Central memory CD8-positive, alpha-beta T cell (primary cell): ENCODE results near the gene PGD.
"Not testable (repeated sequence)": the region's sequence is repeated elsewhere in the genome, so short reads cannot be mapped to it uniquely, and the experiment has no call there.

Experiments used
- ATAC-seq: fragments of 150-1000 bp; cut with Tn5 transposase; replicated peaks from 2 replicates; pipeline ENCODE4 v1.10.0; 2022; ENCODE audit warnings: mild to moderate bottlenecking, moderate FRiP score, moderate number of reproducible peaks; ENCODE audit not compliant: poor library complexity, severe bottlenecking; ENCODE audit errors: extremely low read depth
- DNase-seq, 2 donors: peaks; one replicate each; pipeline ENCODE4 v3.0.0; 2021; ENCODE audit warnings: low spot score in 2 of 2
- H3K27ac Mint-ChIP-seq: one replicate; pipeline ENCODE4 v1.8.0; 2022; ENCODE audit warnings: low read depth, mild to moderate bottlenecking, moderate library complexity, mixed read lengths
- H3K27me3 Mint-ChIP-seq: one replicate; pipeline ENCODE4 v1.8.0; 2022; ENCODE audit warnings: mixed read lengths
- H3K36me3 Mint-ChIP-seq: one replicate; pipeline ENCODE4 v1.8.0; 2022; ENCODE audit warnings: mild to moderate bottlenecking, moderate library complexity, mixed read lengths; ENCODE audit not compliant: insufficient read depth
- H3K4me1 Mint-ChIP-seq: one replicate; pipeline ENCODE4 v1.8.0; 2022; ENCODE audit warnings: mixed read lengths
- H3K4me3 Mint-ChIP-seq: one replicate; pipeline ENCODE4 v1.8.0; 2022; ENCODE audit warnings: mild to moderate bottlenecking, moderate library complexity, mixed read lengths
- H3K9me3 Mint-ChIP-seq: one replicate; pipeline ENCODE4 v1.8.0; 2022; ENCODE audit warnings: mixed read lengths

The PGD gene

GRCh38 chr1:10449751-10450150 lies 50.9 kb downstream of the PGD start, which contains the start of gene CORT:
CORT (plus strand) TSS chr1:10450031; CDS start chr1:10450224, 193 bp downstream.
- H3K27ac Mint-ChIP-seq: no peak within 1 kb of the TSS
- H3K9me3 Mint-ChIP-seq: no peaks in the 10 kb centered on the region
- H3K36me3 Mint-ChIP-seq: no peaks in the 10 kb centered on the region
- H3K4me1 Mint-ChIP-seq: no peaks in the 10 kb centered on the region
- H3K4me3 Mint-ChIP-seq: no peak within 1 kb of the TSS
- DNase-seq (no peak), ATAC-seq (no peak)
- no peaks in the 10 kb centered on the region for H3K27me3 Mint-ChIP-seq

- Mint-ChIP-seq H3K36me3 (no peaks in the 10 kb centered on the region), H3K4me3 (no peak overlapping the region), H3K9me3 (no peaks in the 10 kb centered on the region), H3K4me1 (no peaks in the 10 kb centered on the region), H3K27ac (no peak overlapping the region), H3K27me3 (no peaks in the 10 kb centered on the region)
- ATAC-seq (no peak), DNase-seq (no peak)
Observed at GRCh38 chr1:10450156-10450814, 51.4 kb downstream of the PGD start.

- H3K9me3 Mint-ChIP-seq: no peaks in the 10 kb centered on the region
- H3K4me1 Mint-ChIP-seq: no peaks in the 10 kb centered on the region
- no peak for DNase-seq
- no peaks in the 10 kb centered on the region for H3K27me3 Mint-ChIP-seq
- no peak overlapping the region for H3K4me3 Mint-ChIP-seq
- no peak overlapping the region for H3K27ac Mint-ChIP-seq
- no peaks in the 10 kb centered on the region for H3K36me3 Mint-ChIP-seq
- ATAC-seq: no peak
Observed at GRCh38 chr1:10450836-10451235, 52.0 kb downstream of the PGD start.

GRCh38 chr1:10451287-10451686 lies 52.4 kb downstream of the PGD start:
- ATAC-seq: no peak
- H3K27me3 Mint-ChIP-seq: no peaks in the 10 kb centered on the region
- H3K4me3 Mint-ChIP-seq: no peak overlapping the region
- DNase-seq: no peak
- no peak overlapping the region for H3K27ac Mint-ChIP-seq
- H3K4me1 Mint-ChIP-seq: no peaks in the 10 kb centered on the region
- no peaks in the 10 kb centered on the region for H3K36me3 Mint-ChIP-seq
- H3K9me3 Mint-ChIP-seq: no peaks in the 10 kb centered on the region

- H3K4me1 Mint-ChIP-seq: no peaks in the 10 kb centered on the region
- H3K36me3 Mint-ChIP-seq: peaks cover 8% of the 10 kb centered on the region
- H3K9me3 Mint-ChIP-seq: no peaks in the 10 kb centered on the region
- ATAC-seq (no peak), DNase-seq (no peak)
- no peak overlapping the region for H3K27ac Mint-ChIP-seq
- H3K4me3 Mint-ChIP-seq: no peak overlapping the region
- no peaks in the 10 kb centered on the region for H3K27me3 Mint-ChIP-seq
Observed at GRCh38 chr1:10456048-10456447, 57.2 kb downstream of the PGD start.

GRCh38 chr1:10456661-10457060 lies 57.8 kb downstream of the PGD start:
- H3K27me3 Mint-ChIP-seq: no peaks in the 10 kb centered on the region
- H3K4me3 Mint-ChIP-seq: no peak overlapping the region
- no peaks in the 10 kb centered on the region for H3K4me1 Mint-ChIP-seq
- DNase-seq: no peak
- no peak overlapping the region for H3K27ac Mint-ChIP-seq
- H3K9me3 Mint-ChIP-seq: no peaks in the 10 kb centered on the region
- no peak for ATAC-seq
- H3K36me3 Mint-ChIP-seq: peaks cover 14% of the 10 kb centered on the region

- not testable (repeated sequence) for H3K4me3 Mint-ChIP-seq, H3K4me1 Mint-ChIP-seq, H3K9me3 Mint-ChIP-seq, H3K27me3 Mint-ChIP-seq, H3K27ac Mint-ChIP-seq, DNase-seq, ATAC-seq
- peaks cover 16% of the 10 kb centered on the region for H3K36me3 Mint-ChIP-seq
Observed at GRCh38 chr1:10457462-10457861, 58.6 kb downstream of the PGD start.

- Mint-ChIP-seq H3K4me1 (no peaks in the 10 kb centered on the region), H3K4me3 (no peak overlapping the region), H3K27me3 (no peaks in the 10 kb centered on the region), H3K9me3 (no peaks in the 10 kb centered on the region), H3K27ac (no peak overlapping the region), H3K36me3 (peaks cover 19% of the 10 kb centered on the region)
- ATAC-seq (no peak), DNase-seq (no peak)
Observed at GRCh38 chr1:10457875-10458274, 59.0 kb downstream of the PGD start.

- H3K9me3 Mint-ChIP-seq: no peaks in the 10 kb centered on the region
Observed at GRCh38 chr1:10459184-10459583, 60.3 kb downstream of the PGD start.

GRCh38 chr1:10467078-10467477 lies 68.2 kb downstream of the PGD start:
- Mint-ChIP-seq H3K4me1 (peaks cover 9% of the 10 kb centered on the region), H3K4me3 (no peak overlapping the region), H3K9me3 (no peaks in the 10 kb centered on the region), H3K27me3 (no peaks in the 10 kb centered on the region), H3K36me3 (peaks cover 43% of the 10 kb centered on the region), H3K27ac (no peak overlapping the region)
- DNase-seq (no peak), ATAC-seq (no peak)

More at GRCh38 chr1:10459184-10459583, 60.3 kb downstream of the PGD start:
- Mint-ChIP-seq H3K4me3 (no peak overlapping the region), H3K27ac (no peak overlapping the region), H3K36me3 (peaks cover 25% of the 10 kb centered on the region), H3K27me3 (no peaks in the 10 kb centered on the region), H3K4me1 (no peaks in the 10 kb centered on the region)
- ATAC-seq: no peak
- DNase-seq: no peak

- no peaks in the 10 kb centered on the region for H3K9me3 Mint-ChIP-seq
- peaks cover 27% of the 10 kb centered on the region for H3K4me1 Mint-ChIP-seq
- peaks cover 35% of the 10 kb centered on the region for H3K36me3 Mint-ChIP-seq
- ATAC-seq (no peak), DNase-seq (no peak)
- no peak overlapping the region for H3K4me3 Mint-ChIP-seq
- H3K27ac Mint-ChIP-seq: no peak overlapping the region
- H3K27me3 Mint-ChIP-seq: no peaks in the 10 kb centered on the region
Observed at GRCh38 chr1:10470043-10470442, 71.2 kb downstream of the PGD start.
